Measurements from ENCODE around the gene CLPTM1.

DNA sequence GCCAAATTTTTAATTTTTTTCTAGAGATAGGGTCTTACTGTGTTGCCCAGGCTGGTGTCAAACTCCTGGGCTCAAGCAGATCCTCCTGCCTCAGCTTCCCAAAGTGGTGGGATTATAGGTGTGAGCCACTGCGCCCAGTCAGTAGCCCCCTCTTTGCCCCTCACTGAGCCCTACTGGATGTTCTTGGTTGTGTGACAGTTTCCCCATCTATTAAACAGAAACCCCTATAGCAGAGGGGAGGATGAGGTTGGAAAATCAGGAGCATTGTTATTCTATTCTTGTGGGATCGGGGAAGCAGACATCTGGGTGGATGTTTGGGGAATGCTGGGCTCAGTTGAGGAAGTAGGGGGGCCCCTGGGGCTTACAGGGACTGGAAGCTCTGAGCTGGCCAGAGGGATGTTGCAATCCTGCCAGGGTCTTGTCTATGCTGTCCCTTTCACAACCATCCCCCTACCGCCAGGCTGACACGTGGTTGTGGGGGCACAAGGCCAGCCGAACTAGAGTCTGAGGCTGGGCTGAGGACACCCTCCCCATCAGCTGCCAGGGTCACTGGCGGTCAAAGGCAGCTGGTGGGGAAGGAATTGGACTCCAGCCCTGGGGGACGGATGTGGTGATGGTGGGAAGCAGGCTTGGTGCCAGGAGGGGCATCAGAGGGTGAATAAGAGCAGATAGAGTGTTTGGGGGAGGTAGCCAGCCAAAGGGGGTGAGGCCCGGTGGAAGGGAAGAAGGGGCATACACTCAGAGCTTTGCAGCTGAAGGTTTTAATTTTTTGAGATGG lies 29.9 kb upstream of the CLPTM1 start:
- TF ChIP-seq, protein P1, sequence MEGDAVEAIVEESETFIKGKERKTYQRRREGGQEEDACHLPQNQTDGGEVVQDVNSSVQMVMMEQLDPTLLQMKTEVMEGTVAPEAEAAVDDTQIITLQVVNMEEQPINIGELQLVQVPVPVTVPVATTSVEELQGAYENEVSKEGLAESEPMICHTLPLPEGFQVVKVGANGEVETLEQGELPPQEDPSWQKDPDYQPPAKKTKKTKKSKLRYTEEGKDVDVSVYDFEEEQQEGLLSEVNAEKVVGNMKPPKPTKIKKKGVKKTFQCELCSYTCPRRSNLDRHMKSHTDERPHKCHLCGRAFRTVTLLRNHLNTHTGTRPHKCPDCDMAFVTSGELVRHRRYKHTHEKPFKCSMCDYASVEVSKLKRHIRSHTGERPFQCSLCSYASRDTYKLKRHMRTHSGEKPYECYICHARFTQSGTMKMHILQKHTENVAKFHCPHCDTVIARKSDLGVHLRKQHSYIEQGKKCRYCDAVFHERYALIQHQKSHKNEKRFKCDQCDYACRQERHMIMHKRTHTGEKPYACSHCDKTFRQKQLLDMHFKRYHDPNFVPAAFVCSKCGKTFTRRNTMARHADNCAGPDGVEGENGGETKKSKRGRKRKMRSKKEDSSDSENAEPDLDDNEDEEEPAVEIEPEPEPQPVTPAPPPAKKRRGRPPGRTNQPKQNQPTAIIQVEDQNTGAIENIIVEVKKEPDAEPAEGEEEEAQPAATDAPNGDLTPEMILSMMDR (conservative IDR thresholded peaks at IDR 0.05; ENCODE audit: low read depth, low read length) = no peak
- TF ChIP-seq EZH2 (IDR thresholded peaks at IDR 0.05; ENCODE audit: borderline replicate concordance, low read depth, low read length, poor library complexity, severe bottlenecking) = no peak

All from A673 (cell line).